Transverse colon (tissue), 4 donors: ENCODE measurements around the gene MYB. TPM values are rescaled to one million over a fixed set of nuclear protein-coding genes. Genes with fewer than 3 reads are reported as not detected.
"Not testable (repeated sequence)": the region's sequence is repeated elsewhere in the genome, so short reads cannot be mapped to it uniquely, and the experiment has no call there.

Source experiments
- DNase-seq: peaks from one replicate; pipeline ENCODE4 v3.0.0-alpha.2; 2019
- H3K27ac ChIP-seq, 4 donors: fragments of 200-600 bp; sonication (generic); 2 replicates each; pipeline ENCODE4 v1.5.1; 2016 to 2018; ENCODE audit warnings: inconsistent platforms in 4 of 4
- H3K27me3 ChIP-seq: fragments of 200-600 bp; sonication (generic); 2 replicates; pipeline ENCODE4 v1.5.1; 2017; ENCODE audit warnings: inconsistent platforms
- H3K36me3 ChIP-seq, 4 donors: fragments of 200-600 bp; sonication (generic); 2 replicates each; pipeline ENCODE4 v1.5.1; 2017 to 2019; ENCODE audit warnings: inconsistent platforms in 4 of 4
- H3K4me1 ChIP-seq, 4 donors: fragments of 200-600 bp; sonication (generic); 2 replicates each; pipeline ENCODE4 v1.5.1; 2017 to 2020; ENCODE audit warnings: inconsistent platforms in 4 of 4
- H3K4me3 ChIP-seq, 4 donors: fragments of 200-600 bp; sonication (generic); 1 replicate in 1 of 4; 2 replicates in 3 of 4; pipeline versions ENCODE4 v1.5.1 to v1.6.1; 2017 to 2019; ENCODE audit warnings: inconsistent platforms in 4 of 4
- H3K9me3 ChIP-seq, 2 donors: fragments of 200-600 bp; sonication (generic); 2 replicates each; pipeline ENCODE4 v1.5.1; 2017 to 2019; ENCODE audit warnings: inconsistent platforms in 2 of 2
- CTCF ChIP-seq, 5 experiments: fragments of 200-600 bp in 3 of 5; fragments of 450-650 bp in 2 of 5; sonication (generic) in 3 of 5; IDR thresholded peaks; 1 replicate in 2 of 5; 2 replicates in 3 of 5; pipeline ENCODE4 v1.5.1; 2016 to 2017; ENCODE audit warnings: antibody characterized with exemption in 5 of 5, inconsistent platforms in 3 of 5, mild to moderate bottlenecking in 2 of 5, moderate library complexity in 1 of 5
- EP300 ChIP-seq: sonication (generic); formaldehyde crosslinking; IDR thresholded peaks from one replicate; pipeline ENCODE4 v1.6.1; 2017; ENCODE audit warnings: antibody characterized with exemption, low read depth
- POLR2A ChIP-seq: fragments of 450-650 bp; IDR thresholded peaks from one replicate; pipeline ENCODE4 v1.6.1; 2016; ENCODE audit warnings: antibody characterized with exemption, mild to moderate bottlenecking, moderate library complexity
- POLR2AphosphoS5 ChIP-seq, 3 donors: sonication (generic); formaldehyde crosslinking; IDR thresholded peaks; one replicate each; pipeline ENCODE4 v1.6.1; 2016; ENCODE audit warnings: antibody characterized with exemption in 3 of 3
- WGBS, 2 donors: methylation state at CpG; one replicate each; pipeline ENCODE4 v1.1.5; 2018; ENCODE audit warnings: low coverage in 1 of 2; 5-methylcytosine and 5-hydroxymethylcytosine counted together
- in situ Hi-C, 4 donors: fragments of 200-750 bp; cut with MboI; loops; one replicate each; pipeline versions ENCODE4 v1.15.0 to v1.15.1; 2017; ENCODE audit warnings: low sequenced_read_pairs in 3 of 4, low pct_ligation_motif_present in 1 of 4, low pct_unique_long_range_greater_than_20kb in 1 of 4
- intact Hi-C: fragments of 100-400 bp; cut with DNase I; formaldehyde crosslinking; loops from one replicate; pipeline ENCODE4 v1.15.1; 2023; ENCODE audit warnings: low total_unique reads
- total RNA-seq, 4 donors: library from RNA; depleted of rRNA; stranded (reverse); fragments of >200 nt; gene quantifications; one replicate each; pipeline ENCODE4 v1.1.0, GENCODE V29; 2016

The MYB gene
- total RNA-seq, 4 donors from 2014 or later, result 20.9 to 64.1 (median 46.6) TPM

GRCh38 chr6:135148889-135149288 is 32.2 kb upstream of the MYB start:
- 62 to 71% methylated on average over 3 of the region's 3 CpGs for WGBS, 2 donors
- Histone ChIP-seq H3K27ac (no peak overlapping the region), H3K4me1 (peaks cover 0 to 11% (median 0%) of the 10 kb centered on the region in 4 donors), H3K27me3 (no peaks in the 10 kb centered on the region), H3K4me3 (no peak overlapping the region), H3K9me3 (peaks cover 0 to 4% of the 10 kb centered on the region in 2 donors), H3K36me3 (no peaks in the 10 kb centered on the region)
- no peak for DNase-seq
- intact Hi-C loops (no loop called here), in situ Hi-C loops (loop anchor here (10.0 to 25.0 kb wide), 3 partner anchors 263 to 288 kb away; no protein-coding TSS in a partner anchor)
- TF ChIP-seq POLR2A (no peak), CTCF (IDR thresholded peaks at IDR 0.05) (no peak), POLR2AphosphoS5 (IDR thresholded peaks at IDR 0.05) (no peak), EP300 (no peak)

- intact Hi-C loops, result no loop called here
- Histone ChIP-seq H3K9me3 (peaks cover 0 to 4% of the 10 kb centered on the region in 2 donors), H3K27me3 (no peaks in the 10 kb centered on the region), H3K4me1 (peaks cover 0 to 11% (median 0%) of the 10 kb centered on the region in 4 donors), H3K36me3 (no peaks in the 10 kb centered on the region), H3K27ac (no peak overlapping the region), H3K4me3 (no peak overlapping the region)
- in situ Hi-C loops, result loop anchor here (10.0 to 25.0 kb wide), 3 partner anchors 263 to 288 kb away; no protein-coding TSS in a partner anchor
- no peak for DNase-seq
- 70 to 72% methylated on average over 6 of the region's 6 CpGs for WGBS, 2 donors
- TF ChIP-seq POLR2A (no peak), POLR2AphosphoS5 (IDR thresholded peaks at IDR 0.05) (no peak), EP300 (no peak), CTCF (IDR thresholded peaks at IDR 0.05) (no peak)
Observed at GRCh38 chr6:135149376-135149775, 31.7 kb upstream of the MYB start.

GRCh38 chr6:135150481-135150880 is 30.6 kb upstream of the MYB start:
- WGBS, 2 donors, result 98 to 100% methylated on average over 2 of the region's 2 CpGs
- H3K27me3 ChIP-seq, H3K4me3 ChIP-seq, H3K36me3 ChIP-seq, H3K9me3 ChIP-seq, DNase-seq, in situ Hi-C loops, H3K4me1 ChIP-seq, H3K27ac ChIP-seq, intact Hi-C loops: not testable (repeated sequence)

- DNase-seq, H3K4me3 ChIP-seq, H3K27me3 ChIP-seq, H3K9me3 ChIP-seq, intact Hi-C loops, H3K27ac ChIP-seq, H3K4me1 ChIP-seq, in situ Hi-C loops, H3K36me3 ChIP-seq: not testable (repeated sequence)
- WGBS, 2 donors, result 90 to 93% methylated on average over 2 of the region's 2 CpGs
Observed at GRCh38 chr6:135154125-135154524, 27.0 kb upstream of the MYB start.

- in situ Hi-C loops (no loop called here), intact Hi-C loops (no loop called here)
- TF ChIP-seq CTCF (IDR thresholded peaks at IDR 0.05) (no peak), POLR2AphosphoS5 (IDR thresholded peaks at IDR 0.05) (no peak), EP300 (no peak), POLR2A (no peak)
- no peaks in the 10 kb centered on the region for H3K9me3 ChIP-seq
- no peak overlapping the region for H3K4me3 ChIP-seq
- no peak for DNase-seq
- 50 to 81% methylated on average over 1 to 4 of the region's 4 CpGs for WGBS, 2 donors
- no peaks in the 10 kb centered on the region for H3K4me1 ChIP-seq
- H3K27me3 ChIP-seq, result no peaks in the 10 kb centered on the region
- no peaks in the 10 kb centered on the region for H3K36me3 ChIP-seq
- H3K27ac ChIP-seq, result no peak overlapping the region
Observed at GRCh38 chr6:135158397-135158796, 22.7 kb upstream of the MYB start.
